ENCODE measurements around the gene KRT76.

DNA sequence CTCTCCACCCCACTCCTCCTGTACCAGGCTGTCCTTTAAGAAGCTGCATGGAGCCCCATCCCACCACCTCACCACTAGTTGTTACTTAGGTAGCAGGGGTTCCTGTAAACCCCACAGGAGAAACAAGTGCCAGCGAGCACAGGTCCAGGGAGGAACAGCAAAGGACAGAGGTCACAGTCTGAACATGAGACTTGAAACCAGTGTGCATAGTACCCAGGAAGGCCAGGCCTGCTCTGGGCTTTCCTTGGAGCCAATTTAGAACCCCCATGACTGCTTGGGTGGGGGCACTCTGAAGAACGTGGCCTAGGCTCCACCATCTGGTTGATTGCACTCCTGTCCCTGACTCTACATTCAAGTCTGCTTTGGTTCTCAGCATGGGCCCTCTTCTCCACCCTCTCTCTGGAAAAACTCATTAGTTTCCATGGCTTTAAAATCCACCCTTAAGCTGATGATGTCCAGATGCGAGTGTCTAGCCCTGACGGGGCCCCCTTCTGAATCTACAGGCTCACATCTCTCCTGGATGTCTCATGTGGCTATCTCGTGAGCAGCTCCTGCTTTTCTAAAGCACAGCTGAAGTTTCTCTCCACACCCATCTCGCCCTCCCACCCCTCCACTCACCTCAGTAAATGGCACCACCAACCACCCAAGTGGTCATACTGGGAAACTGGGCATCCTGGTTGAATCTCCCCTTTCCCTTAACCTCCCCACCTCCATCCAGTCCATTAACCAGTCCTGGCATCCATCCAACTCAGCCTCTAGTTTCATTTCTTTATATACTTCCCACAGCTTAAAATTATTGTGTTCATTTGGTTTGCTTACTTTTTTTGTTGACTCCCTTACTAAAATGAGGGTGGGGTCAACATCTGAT lies 10.4 kb upstream of the KRT76 start:
- TF ChIP-seq, protein P1, sequence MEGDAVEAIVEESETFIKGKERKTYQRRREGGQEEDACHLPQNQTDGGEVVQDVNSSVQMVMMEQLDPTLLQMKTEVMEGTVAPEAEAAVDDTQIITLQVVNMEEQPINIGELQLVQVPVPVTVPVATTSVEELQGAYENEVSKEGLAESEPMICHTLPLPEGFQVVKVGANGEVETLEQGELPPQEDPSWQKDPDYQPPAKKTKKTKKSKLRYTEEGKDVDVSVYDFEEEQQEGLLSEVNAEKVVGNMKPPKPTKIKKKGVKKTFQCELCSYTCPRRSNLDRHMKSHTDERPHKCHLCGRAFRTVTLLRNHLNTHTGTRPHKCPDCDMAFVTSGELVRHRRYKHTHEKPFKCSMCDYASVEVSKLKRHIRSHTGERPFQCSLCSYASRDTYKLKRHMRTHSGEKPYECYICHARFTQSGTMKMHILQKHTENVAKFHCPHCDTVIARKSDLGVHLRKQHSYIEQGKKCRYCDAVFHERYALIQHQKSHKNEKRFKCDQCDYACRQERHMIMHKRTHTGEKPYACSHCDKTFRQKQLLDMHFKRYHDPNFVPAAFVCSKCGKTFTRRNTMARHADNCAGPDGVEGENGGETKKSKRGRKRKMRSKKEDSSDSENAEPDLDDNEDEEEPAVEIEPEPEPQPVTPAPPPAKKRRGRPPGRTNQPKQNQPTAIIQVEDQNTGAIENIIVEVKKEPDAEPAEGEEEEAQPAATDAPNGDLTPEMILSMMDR (IDR thresholded peaks at IDR 0.05) = no peak
- TF ChIP-seq POLR2AphosphoS5 (IDR thresholded peaks at IDR 0.05) = no peak
- TF ChIP-seq EP300 (IDR thresholded peaks at IDR 0.05) = no peak

All from gastroesophageal sphincter (tissue), 3 donors.